Ovary (tissue), 9 donors: ENCODE data around the gene APCDD1. TPM values are rescaled to one million over a fixed set of nuclear protein-coding genes. Genes with fewer than 3 reads are reported as not detected.
A peak's percentile ranks its signal among the peaks of the same experiment; 100 is the strongest.

Source experiments
- DNase-seq, 5 donors: peaks; one replicate each; pipeline ENCODE4 v3.0.0-alpha.2; 2019 to 2020
- H3K27ac ChIP-seq, 2 donors: fragments of 200-600 bp; one replicate each; pipeline versions ENCODE4 v1.5.1 to v1.8.0; 2019 to 2022
- H3K27me3 ChIP-seq: fragments of 200-600 bp; one replicate; pipeline ENCODE4 v1.8.0; 2022
- H3K36me3 ChIP-seq: fragments of 200-600 bp; sonication (generic); one replicate; pipeline ENCODE4 v1.5.1; 2019
- H3K4me1 ChIP-seq: one replicate; pipeline ENCODE4 v1.8.1; 2013; ENCODE audit warnings: mild to moderate bottlenecking, moderate library complexity; ENCODE audit not compliant: insufficient read depth
- H3K4me3 ChIP-seq: fragments of 200-600 bp; sonication (generic); one replicate; pipeline ENCODE4 v1.5.1; 2017
- H3K9me3 ChIP-seq, 2 donors: fragments of 200-600 bp in 1 of 2; sonication (generic) in 1 of 2; one replicate each; pipeline versions ENCODE4 v1.5.1 to v1.8.1; 2013 to 2019; ENCODE audit warnings: mild to moderate bottlenecking in 1 of 2, moderate library complexity in 1 of 2
- CTCF ChIP-seq, 3 donors: fragments of 450-650 bp in 2 of 3; fragments of 200-600 bp in 1 of 3; IDR thresholded peaks; one replicate each; pipeline versions ENCODE4 v1.5.1 to v1.8.0; 2016 to 2022; ENCODE audit warnings: antibody characterized with exemption in 3 of 3, mild to moderate bottlenecking in 1 of 3
- EP300 ChIP-seq: sonication (generic); formaldehyde crosslinking; IDR thresholded peaks from one replicate; pipeline ENCODE4 v1.6.1; 2017; ENCODE audit warnings: antibody characterized with exemption
- POLR2A ChIP-seq: fragments of 450-650 bp; IDR thresholded peaks from one replicate; pipeline ENCODE4 v1.6.1; 2017; ENCODE audit warnings: antibody characterized with exemption, mild to moderate bottlenecking, moderate library complexity
- WGBS, 3 donors: extraction: QIAGEN DNeasy Blood & Tissue Kit in 1 of 3; methylation state at CpG; one replicate each; pipeline versions ENCODE4 v1.1.5 to v1.1.7; 2013 to 2017; 5-methylcytosine and 5-hydroxymethylcytosine counted together
- intact Hi-C, 4 donors: fragments of 100-400 bp; cut with DNase I; formaldehyde crosslinking; loops; one replicate each; pipeline versions ENCODE4 v1.11.0 to v1.15.1; 2022 to 2023
- polyA plus RNA-seq, 2 donors: library from polyadenylated mRNA; stranded (reverse); fragments of 200-250 nt in 1 of 2; fragments of 350-450 nt in 1 of 2; fragmentation: Illumina TruSeq in 1 of 2; extraction: RNeasy Lipid Tissue Mini Kit (QIAGEN cat#74804) in 1 of 2; gene quantifications; one replicate each; pipeline ENCODE4 v1.2.3, GENCODE V29; 2013 to 2014
- total RNA-seq, 7 donors: library from RNA; depleted of rRNA in 2 of 7; stranded (reverse); fragments of >200 nt in 2 of 7; fragmentation: NEBNext Ultra II Directional in 3 of 7; extraction: Animal tissue kit (Norgen Biotek cat#: 25700) in 3 of 7; gene quantifications; one replicate each; pipeline versions ENCODE4 v1.1.0 to v1.2.4, GENCODE V29; 2016 to 2023
- donor health status: DM: no; HTN: no; CAD: no; lungs with moderate emphysema.
- donor health status: DM: no; HTN: no; CAD: no.
- donor health status: Bipolar disorder and iron deficiency.
- donor health status: DM: yes; HTN: yes; CAD: no.
- donor health status: DM: no; HTN: no; CAD: no.
- donor health status: DM: yes; HTN: yes; CAD: no.

Gene APCDD1
- total and polyA plus RNA-seq, 9 donors = 21.1 to 112 (median 60.6) TPM

- intact Hi-C loops = loop anchor here in 2 of 4 donors (5.0 to 10.0 kb wide), 2 partner anchors 60 to 592 kb away; no protein-coding TSS in a partner anchor
- no peaks in the 10 kb centered on the region for H3K27me3 ChIP-seq
- H3K36me3 ChIP-seq = no peaks in the 10 kb centered on the region
- TF ChIP-seq EP300 (no peak), POLR2A (no peak), CTCF (IDR thresholded peaks at IDR 0.05) (no peak)
- peaks cover 11% of the 10 kb centered on the region for H3K4me1 ChIP-seq
- peak overlapping the region; percentile 42 to 96 for H3K27ac ChIP-seq
- no peaks in the 10 kb centered on the region for H3K9me3 ChIP-seq
- WGBS, 3 donors = 0 to 2% (median 1%) methylated on average over 51 to 94 of the region's 94 CpGs
- H3K4me3 ChIP-seq = peak overlapping the region; percentile 71
- peak; percentile 47 to 73 (median 62) for DNase-seq
Measured at GRCh38 chr18:10454681-10455557, 484 bp downstream of the APCDD1 start.

GRCh38 chr18:10455726-10456453, 1.5 kb downstream of the APCDD1 start:
- no peaks in the 10 kb centered on the region for H3K27me3 ChIP-seq
- peaks cover 11% of the 10 kb centered on the region for H3K4me1 ChIP-seq
- intact Hi-C loops = loop anchor here in 2 of 4 donors (5.0 to 10.0 kb wide), 2 partner anchors 59 to 591 kb away; no protein-coding TSS in a partner anchor
- WGBS, 3 donors = 12 to 18% (median 13%) methylated on average over 16 of the region's 16 CpGs
- TF ChIP-seq EP300 (no peak), CTCF (IDR thresholded peaks at IDR 0.05) (no peak), POLR2A (no peak)
- peak overlapping the region; percentile 71 for H3K4me3 ChIP-seq
- no peak for DNase-seq
- H3K9me3 ChIP-seq = no peaks in the 10 kb centered on the region
- no peaks in the 10 kb centered on the region for H3K36me3 ChIP-seq
- H3K27ac ChIP-seq = peak overlapping the region; percentile 42 to 96

- WGBS, 3 donors = 79 to 87% (median 83%) methylated on average over 4 of the region's 4 CpGs
- no peaks in the 10 kb centered on the region for H3K27me3 ChIP-seq
Measured at GRCh38 chr18:10456718-10457117, 2.3 kb downstream of the APCDD1 start.

More at GRCh38 chr18:10456718-10457117, 2.3 kb downstream of the APCDD1 start:
- no peaks in the 10 kb centered on the region for H3K9me3 ChIP-seq
- no peak overlapping the region for H3K27ac ChIP-seq
- H3K36me3 ChIP-seq = no peaks in the 10 kb centered on the region
- H3K4me1 ChIP-seq = peaks cover 11% of the 10 kb centered on the region
- TF ChIP-seq EP300 (no peak), CTCF (IDR thresholded peaks at IDR 0.05) (no peak), POLR2A (no peak)
- no peak for DNase-seq
- peak overlapping the region; percentile 71 for H3K4me3 ChIP-seq
- intact Hi-C loops = loop anchor here in 2 of 4 donors (5.0 to 10.0 kb wide), 2 partner anchors 58 to 591 kb away; no protein-coding TSS in a partner anchor
